ENCODE results near the gene CD40. TPM values are rescaled to one million over a fixed set of nuclear protein-coding genes. Genes with fewer than 3 reads are reported as not detected.

CD40 gene
- total RNA-seq, 1 experiment from 2014 or later = 7.8 TPM

GRCh38 chr20:46121184-46121930 is 3.2 kb downstream of the CD40 start:
- H2BK12ac ChIP-seq (ENCODE audit: insufficient read length, low read depth, low read length) = no peak overlapping the region
- no peak overlapping the region for H3T11ph ChIP-seq (ENCODE audit: low read length)
- H3K23me2 ChIP-seq (ENCODE audit: insufficient read length, low read depth, low read length, poor library complexity, severe bottlenecking) = peaks cover 5% of the 10 kb centered on the region
- Mint-ChIP-seq H3K9me3 (no peaks in the 10 kb centered on the region), H3K4me3 (no peak overlapping the region), H3K36me3 (ENCODE audit: insufficient read depth in 1 of 3, low read depth in 3 of 3) (peaks cover 17 to 34% (median 31%) of the 10 kb centered on the region in 3 experiments; a peak in 6 of 7 replicates), H3K4me1 (peaks cover 6 to 11% of the 10 kb centered on the region in 2 experiments), H3K27me3 (ENCODE audit: low read depth) (peaks cover 15% of the 10 kb centered on the region), H3K27ac (no peak overlapping the region)
- H2BK120ac ChIP-seq (ENCODE audit: low read depth, low read length, poor library complexity, severe bottlenecking) = no peak overlapping the region
- no peak overlapping the region for H4K91ac ChIP-seq (ENCODE audit: insufficient read length, low read depth, low read length)
- no peak overlapping the region for H2BK20ac ChIP-seq (ENCODE audit: low read depth, low read length, poor library complexity, severe bottlenecking)
- no peak overlapping the region for H3K9ac ChIP-seq (ENCODE audit: extremely low read depth, insufficient read length, low read length)
- TF ChIP-seq CTCF (conservative IDR thresholded peaks at IDR 0.05) = no peak
- H3K4me2 ChIP-seq (ENCODE audit: insufficient read depth, insufficient read length, low read length) = no peak overlapping the region
- H4K5ac ChIP-seq (ENCODE audit: insufficient read length, low read depth, low read length) = no peak overlapping the region
- no peak overlapping the region for H2AFZ ChIP-seq (ENCODE audit: low read length)
- WGBS (ENCODE audit: extremely low coverage, insufficient read length, low lambda C conversion rate) = no CpG with 5 or more reads among the region's 2 CpGs
- H3K79me1 ChIP-seq (ENCODE audit: insufficient read depth, low read depth, low read length, poor library complexity, severe bottlenecking) = no peaks in the 10 kb centered on the region
- DNase-seq = no peak
- H3K79me2 ChIP-seq (ENCODE audit: insufficient read depth, low read length) = no peaks in the 10 kb centered on the region
- no peaks in the 10 kb centered on the region for H3K4me1 ChIP-seq (ENCODE audit: insufficient read depth, low read length)
- no peaks in the 10 kb centered on the region for H4K20me1 ChIP-seq (ENCODE audit: control insufficient read depth, insufficient read depth, insufficient read length)
- H2AK5ac ChIP-seq (ENCODE audit: insufficient read length, low read length) = no peak overlapping the region
- no peaks in the 10 kb centered on the region for H3K9me3 ChIP-seq (ENCODE audit: control insufficient read depth, low read depth, low read length)
- peaks cover 3% of the 10 kb centered on the region; the same call in 1 of the 2 replicates for H3K27me3 ChIP-seq (ENCODE audit: insufficient read depth, low read length)
- H3K4ac ChIP-seq (ENCODE audit: low read depth, low read length) = no peak overlapping the region
- no peak overlapping the region for H4K8ac ChIP-seq (replicated peaks; ENCODE audit: insufficient read length, low read depth, low read length)
- no peak overlapping the region for H3K27ac ChIP-seq (ENCODE audit: insufficient read length, low read depth, low read length)
- no peak overlapping the region for H3K18ac ChIP-seq (ENCODE audit: insufficient read length, low read depth, low read length)
- H2BK15ac ChIP-seq (ENCODE audit: low read depth, low read length) = no peak overlapping the region
- H3K23ac ChIP-seq (ENCODE audit: insufficient read length, low read depth, low read length) = no peak overlapping the region
- H3K56ac ChIP-seq (ENCODE audit: insufficient read length, low read depth, low read length) = no peak overlapping the region
- no peak overlapping the region for H3K14ac ChIP-seq (ENCODE audit: insufficient read depth, low read length)
- H2BK5ac ChIP-seq (ENCODE audit: insufficient read length, low read length) = no peak overlapping the region
